CD4-positive, alpha-beta memory T cell (primary cell): ENCODE results near the gene PEPD. TPM values are rescaled to one million over a fixed set of nuclear protein-coding genes. Genes with fewer than 3 reads are reported as not detected.

Source experiments
- CTCF ChIA-PET: fragments of 350-600 bp; sonication (Branson Sonifier 250); formaldehyde crosslinking; loops from one replicate; lab custom pipeline; 2021; ENCODE audit warnings: inconsistent platforms; ENCODE audit not compliant: partially characterized antibody; lab: Charles Lee
- POLR2A ChIA-PET: fragments of 350-600 bp; sonication (Branson Sonifier 250); formaldehyde crosslinking; loops from one replicate; lab custom pipeline; 2021; ENCODE audit not compliant: partially characterized antibody; lab: Charles Lee
- DNase-seq, 5 donors: peaks; one replicate each; pipeline versions ENCODE4 v3.0.0 to v3.0.0-alpha.2; 2020 to 2022; ENCODE audit warnings: mixed read lengths in 1 of 5
- H3K27ac ChIP-seq: one replicate; pipeline ENCODE4 v1.7.0; 2013; ENCODE audit warnings: low read depth, low read length
- H3K27me3 ChIP-seq: 2 replicates; pipeline ENCODE4 v1.7.0; 2013; ENCODE audit warnings: mild to moderate bottlenecking, low read length, moderate library complexity; ENCODE audit not compliant: insufficient read depth
- H3K36me3 ChIP-seq: 2 replicates; pipeline ENCODE4 v1.7.0; 2013; ENCODE audit warnings: mild to moderate bottlenecking, low read length, moderate library complexity; ENCODE audit not compliant: insufficient read depth
- H3K4me1 ChIP-seq: 2 replicates; pipeline ENCODE4 v1.7.0; 2013; ENCODE audit warnings: mild to moderate bottlenecking, low read length, moderate library complexity; ENCODE audit not compliant: insufficient read depth
- H3K4me3 ChIP-seq, 2 donors: one replicate each; pipeline ENCODE4 v1.7.0; 2013; ENCODE audit warnings: low read length in 2 of 2, mild to moderate bottlenecking in 1 of 2
- H3K9me3 ChIP-seq, 2 donors: one replicate each; pipeline ENCODE4 v1.7.0; 2013; ENCODE audit warnings: low read length in 2 of 2, control low read depth in 1 of 2; ENCODE audit not compliant: control insufficient read depth in 1 of 2
- H3K27ac Mint-ChIP-seq, 7 donors: one replicate each; pipeline ENCODE4 v1.8.0; 2020 to 2021; ENCODE audit warnings: mixed read lengths in 7 of 7, mild to moderate bottlenecking in 6 of 7, inconsistent platforms in 3 of 7, moderate library complexity in 3 of 7
- H3K27me3 Mint-ChIP-seq, 2 donors: one replicate each; pipeline ENCODE4 v1.8.0; 2020 to 2021; ENCODE audit warnings: mixed read lengths in 2 of 2
- H3K36me3 Mint-ChIP-seq, 2 donors: one replicate each; pipeline ENCODE4 v1.8.0; 2020 to 2021; ENCODE audit warnings: mixed read lengths in 2 of 2, inconsistent platforms in 1 of 2, mild to moderate bottlenecking in 1 of 2
- H3K4me1 Mint-ChIP-seq, 4 donors: one replicate each; pipeline ENCODE4 v1.8.0; 2020 to 2021; ENCODE audit warnings: mixed read lengths in 4 of 4, mild to moderate bottlenecking in 1 of 4
- H3K4me3 Mint-ChIP-seq, 8 donors: one replicate each; pipeline ENCODE4 v1.8.0; 2020 to 2021; ENCODE audit warnings: mixed read lengths in 8 of 8, mild to moderate bottlenecking in 7 of 8, moderate library complexity in 6 of 8, inconsistent platforms in 3 of 8
- H3K9me3 Mint-ChIP-seq, 8 donors: one replicate each; pipeline ENCODE4 v1.8.0; 2020 to 2021; ENCODE audit warnings: mixed read lengths in 8 of 8, mild to moderate bottlenecking in 5 of 8, inconsistent platforms in 3 of 8, moderate library complexity in 1 of 8
- intact Hi-C: fragments of 100-400 bp; cut with micrococcal nuclease; formaldehyde crosslinking; loops from one replicate; pipeline ENCODE4 v1.15.1; 2023
- polyA plus RNA-seq, 2 donors: library from polyadenylated mRNA; unstranded; fragments of 300-500 nt; fragmentation: Illumina TruSeq; gene quantifications; one replicate each; pipeline ENCODE4 v1.2.3, GENCODE V29; 2021
- total RNA-seq, 2 experiments: library from RNA; stranded (reverse); gene quantifications; one replicate each; pipeline ENCODE4 v1.2.3, GENCODE V29; 2021

PEPD gene
- total and polyA plus RNA-seq, 4 experiments from 2014 or later = 27.6 to 213 (median 77.8) TPM

DNA sequence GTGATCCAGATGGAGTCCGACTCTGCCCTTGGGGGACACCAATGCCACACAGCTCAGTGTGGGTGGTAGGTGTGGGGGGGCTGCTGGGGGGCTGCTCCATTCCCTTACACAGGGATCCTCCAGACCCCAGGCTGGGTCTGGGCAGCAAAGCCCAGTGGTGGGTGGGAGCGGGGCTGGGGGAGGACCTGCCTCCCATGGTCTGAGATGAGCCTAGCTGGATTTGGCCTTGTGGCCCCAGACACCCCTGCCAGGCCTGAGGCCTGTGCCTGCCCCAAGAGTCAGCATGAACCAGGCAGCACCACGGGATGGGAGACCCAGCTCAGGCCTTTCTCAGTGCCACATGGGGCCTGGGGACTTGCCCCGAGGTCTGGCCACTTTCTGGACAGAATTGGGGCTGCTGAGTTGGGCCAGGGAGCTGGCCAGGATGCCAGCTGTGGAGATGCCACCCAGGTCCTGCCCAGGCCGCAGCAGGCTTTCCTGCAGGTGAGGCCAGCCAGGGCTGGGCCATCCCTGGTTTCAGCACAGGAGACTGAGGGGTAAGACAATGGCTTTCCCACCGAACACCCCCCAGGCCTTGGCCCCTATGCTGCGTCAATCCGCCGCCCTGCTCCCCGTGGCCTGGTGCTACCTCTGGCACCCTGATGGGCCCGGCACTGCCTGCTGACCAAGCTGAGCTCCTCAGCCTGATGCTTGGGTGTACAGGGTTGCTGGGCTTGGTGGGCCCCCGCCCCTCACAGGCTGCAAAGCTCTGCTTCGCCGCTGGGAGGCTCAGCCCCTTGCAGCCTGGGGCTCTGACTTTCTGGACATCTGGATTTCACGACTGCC is 123.8 kb downstream of the PEPD start:
- Histone ChIP-seq H3K4me1 (no peaks in the 10 kb centered on the region), H3K27me3 (no peaks in the 10 kb centered on the region), H3K27ac (no peak overlapping the region), H3K36me3 (no peaks in the 10 kb centered on the region), H3K4me3 (no peak overlapping the region), H3K9me3 (no peaks in the 10 kb centered on the region)
- Mint-ChIP-seq H3K27me3 (no peaks in the 10 kb centered on the region), H3K9me3 (no peaks in the 10 kb centered on the region), H3K36me3 (no peaks in the 10 kb centered on the region), H3K27ac (no peak overlapping the region), H3K4me1 (peaks cover 0 to 1% (median 0%) of the 10 kb centered on the region in 4 donors), H3K4me3 (no peak overlapping the region)
- no peak for DNase-seq
- intact Hi-C loops = no loop called here
- ChIA-PET POLR2A (interaction anchor here (1.8 kb wide), 1 partner anchor 24 kb away, joined by 8 read pairs; the partner anchor contains the start of gene CEBPG), CTCF (no interaction called here)

DNA sequence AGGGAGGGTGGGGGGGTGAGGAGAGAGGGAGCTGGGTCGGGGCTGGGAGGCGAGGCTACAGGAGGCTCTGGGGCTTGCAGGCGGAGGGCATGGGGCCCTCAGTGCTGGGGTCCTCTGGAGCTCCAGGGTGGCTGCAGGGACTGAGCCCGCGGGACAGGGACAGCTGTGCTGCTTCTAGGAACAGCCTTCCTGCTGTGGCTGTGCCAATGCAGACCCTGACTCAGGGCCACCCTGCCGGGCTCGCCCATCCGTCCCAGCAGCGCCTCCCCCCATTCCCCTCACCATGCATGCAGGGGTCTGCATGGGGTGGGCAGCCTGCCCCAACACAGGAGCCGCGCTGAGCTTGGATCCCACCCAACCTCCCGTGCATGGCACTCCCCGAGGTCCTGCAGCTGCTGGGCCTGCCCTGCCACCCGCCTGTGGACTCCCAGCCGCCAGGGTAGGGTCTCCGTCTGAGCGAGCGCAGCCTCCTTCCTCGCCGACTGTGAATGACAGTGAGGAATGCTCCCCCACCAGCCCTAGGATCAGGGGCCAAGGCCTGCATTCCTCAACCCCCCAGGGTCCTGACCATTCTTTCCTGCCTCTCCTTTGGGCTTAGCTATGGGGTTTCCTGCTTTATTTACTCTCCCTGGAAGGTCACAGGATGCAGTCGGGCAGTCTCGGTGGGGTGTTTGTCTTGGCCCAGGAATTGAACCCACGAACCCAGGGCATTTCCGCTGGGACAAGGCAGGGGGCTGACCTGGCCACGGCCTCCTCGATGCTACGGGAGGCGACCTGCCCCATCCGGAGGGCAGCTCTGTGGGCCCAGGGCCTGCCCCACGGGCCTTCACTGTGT is 124.7 kb downstream of the PEPD start:
- ChIA-PET POLR2A (no interaction called here), CTCF (no interaction called here)
- Mint-ChIP-seq H3K27ac (no peak overlapping the region), H3K36me3 (no peaks in the 10 kb centered on the region), H3K4me3 (peak overlapping the region in 1 of 8 donors; percentile 36), H3K27me3 (no peaks in the 10 kb centered on the region), H3K4me1 (peaks cover 0 to 1% (median 0%) of the 10 kb centered on the region in 4 donors), H3K9me3 (no peaks in the 10 kb centered on the region)
- intact Hi-C loops = no loop called here
- Histone ChIP-seq H3K27ac (no peak overlapping the region), H3K9me3 (no peaks in the 10 kb centered on the region), H3K4me1 (no peaks in the 10 kb centered on the region), H3K36me3 (no peaks in the 10 kb centered on the region), H3K27me3 (no peaks in the 10 kb centered on the region), H3K4me3 (no peak overlapping the region)
- DNase-seq = no peak

GRCh38 chr19:33395561-33396550 is 125.7 kb downstream of the PEPD start:
- Histone ChIP-seq H3K36me3 (no peaks in the 10 kb centered on the region), H3K27ac (no peak overlapping the region), H3K9me3 (no peaks in the 10 kb centered on the region), H3K27me3 (no peaks in the 10 kb centered on the region), H3K4me1 (no peaks in the 10 kb centered on the region), H3K4me3 (no peak overlapping the region)
- H3K9me3 Mint-ChIP-seq = no peaks in the 10 kb centered on the region
- ChIA-PET POLR2A (no interaction called here), CTCF (interaction anchor here (1.1 kb wide), 1 partner anchor 9 kb away, joined by 3 read pairs; no protein-coding TSS in a partner anchor)
- no peak overlapping the region for H3K4me3 Mint-ChIP-seq
- intact Hi-C loops = no loop called here
- no peaks in the 10 kb centered on the region for H3K27me3 Mint-ChIP-seq
- H3K4me1 Mint-ChIP-seq = peaks cover 0 to 1% (median 0%) of the 10 kb centered on the region in 4 donors
- H3K27ac Mint-ChIP-seq = peak overlapping the region in 1 of 7 donors; percentile 49
- no peak for DNase-seq
- H3K36me3 Mint-ChIP-seq = no peaks in the 10 kb centered on the region

DNA sequence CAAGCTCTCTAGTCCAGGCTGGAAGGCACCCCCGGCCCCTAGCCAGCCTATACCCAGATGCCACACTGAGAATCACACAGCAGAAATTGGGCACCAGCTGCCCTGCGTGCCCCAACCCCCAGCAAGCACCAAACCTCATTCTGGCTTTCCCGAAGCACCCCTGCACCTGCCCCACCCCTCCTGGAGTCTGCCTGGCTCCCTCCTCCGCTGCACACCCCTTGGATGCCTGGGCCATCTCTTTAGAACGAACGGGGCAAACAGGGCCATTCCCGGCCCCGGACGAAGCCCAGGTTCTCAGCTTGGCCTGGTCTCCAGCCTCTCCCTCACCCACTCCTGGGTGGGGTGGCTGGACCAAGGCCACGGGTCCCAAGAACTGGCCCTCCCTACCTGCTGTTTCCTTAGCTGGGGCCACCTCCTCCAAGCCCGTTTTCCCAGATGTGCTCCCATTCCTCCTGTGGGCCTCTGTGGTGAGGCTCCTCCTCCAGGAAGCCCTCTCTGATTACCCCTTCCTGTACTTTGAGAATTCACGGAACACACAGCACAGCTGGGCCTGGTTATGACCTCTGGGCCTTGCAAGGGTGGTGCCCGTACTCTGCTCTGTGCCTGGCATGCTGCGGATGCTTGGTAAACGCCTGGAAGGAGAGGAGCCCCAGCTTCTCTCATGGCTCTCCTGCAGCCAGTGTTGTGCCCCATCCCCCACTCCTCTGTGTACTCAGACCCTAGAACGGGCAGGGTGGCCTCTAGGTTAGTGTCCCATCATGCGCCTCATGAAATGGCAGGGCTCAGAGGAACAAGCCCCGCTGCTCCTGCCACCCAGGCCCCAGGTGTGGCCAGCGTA is 126.6 kb downstream of the PEPD start:
- peaks cover 0 to 1% (median 0%) of the 10 kb centered on the region in 4 donors for H3K4me1 Mint-ChIP-seq
- ChIA-PET POLR2A (interaction anchor here (1.1 kb wide), 1 partner anchor 160 kb away, joined by 3 read pairs; no protein-coding TSS in a partner anchor), CTCF (interaction anchor here (1.1 kb wide), 1 partner anchor 10 kb away, joined by 3 read pairs; no protein-coding TSS in a partner anchor)
- H3K9me3 Mint-ChIP-seq = no peaks in the 10 kb centered on the region
- H3K27ac Mint-ChIP-seq = peak overlapping the region in 3 of 7 donors; percentile 36 to 53 (median 49)
- Histone ChIP-seq H3K36me3 (no peaks in the 10 kb centered on the region), H3K27me3 (no peaks in the 10 kb centered on the region), H3K9me3 (no peaks in the 10 kb centered on the region), H3K4me1 (no peaks in the 10 kb centered on the region), H3K4me3 (no peak overlapping the region), H3K27ac (no peak overlapping the region)
- no peaks in the 10 kb centered on the region for H3K27me3 Mint-ChIP-seq
- no peak for DNase-seq
- H3K4me3 Mint-ChIP-seq = no peak overlapping the region
- no peaks in the 10 kb centered on the region for H3K36me3 Mint-ChIP-seq
- intact Hi-C loops = no loop called here

DNA sequence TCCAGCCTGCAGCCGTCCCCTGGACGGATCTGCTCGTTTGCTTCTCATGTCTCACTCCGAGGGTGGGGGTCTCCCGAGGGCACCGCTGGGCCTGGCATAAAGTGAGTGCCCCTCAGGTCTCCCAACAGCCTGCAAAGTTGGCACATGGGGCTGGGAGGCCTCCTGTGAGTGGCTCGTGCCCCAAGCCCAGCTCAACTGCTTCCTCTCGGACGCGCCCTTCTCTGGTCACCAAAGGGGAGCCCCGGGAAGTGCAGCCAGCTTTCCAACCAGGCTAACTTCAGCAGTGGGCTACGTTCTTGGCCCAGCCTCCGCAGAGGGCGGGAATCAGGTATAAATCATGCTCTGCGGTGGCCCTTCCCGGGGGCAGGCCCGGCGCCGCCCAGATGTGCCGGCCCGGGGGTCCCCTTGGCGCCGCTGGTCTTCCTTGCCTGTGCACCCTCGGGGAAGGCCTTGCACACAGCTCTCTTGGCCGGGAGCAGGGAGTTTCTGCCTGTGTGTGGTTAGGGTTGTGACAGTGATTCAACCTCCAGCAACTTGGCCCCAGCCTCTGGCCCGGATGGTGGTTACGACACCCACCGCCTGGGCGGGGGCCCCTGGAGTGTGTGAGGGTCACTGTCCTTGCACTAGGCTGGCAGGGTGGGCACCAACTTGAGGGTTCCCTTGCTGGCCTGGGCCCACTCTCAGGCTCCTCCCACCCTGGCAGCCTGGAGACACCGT is 127.4 kb downstream of the PEPD start:
- Histone ChIP-seq H3K27me3 (no peaks in the 10 kb centered on the region), H3K36me3 (no peaks in the 10 kb centered on the region), H3K4me1 (no peaks in the 10 kb centered on the region), H3K9me3 (no peaks in the 10 kb centered on the region), H3K27ac (no peak overlapping the region), H3K4me3 (no peak overlapping the region)
- H3K36me3 Mint-ChIP-seq = no peaks in the 10 kb centered on the region
- ChIA-PET CTCF (interaction anchor here (1.1 kb wide), 1 partner anchor 10 kb away, joined by 3 read pairs; no protein-coding TSS in a partner anchor), POLR2A (interaction anchor here (1.1 kb wide), 1 partner anchor 159 kb away, joined by 3 read pairs; no protein-coding TSS in a partner anchor)
- DNase-seq = no peak
- H3K27me3 Mint-ChIP-seq = no peaks in the 10 kb centered on the region
- H3K4me1 Mint-ChIP-seq = peaks cover 0 to 1% (median 0%) of the 10 kb centered on the region in 4 donors
- no peaks in the 10 kb centered on the region for H3K9me3 Mint-ChIP-seq
- intact Hi-C loops = no loop called here
- peak overlapping the region in 2 of 7 donors; percentile 36 to 42 for H3K27ac Mint-ChIP-seq
- no peak overlapping the region for H3K4me3 Mint-ChIP-seq
